Parietal lobe (tissue), 1 donor: ENCODE results near the gene MUC13. TPM values are rescaled to one million over a fixed set of nuclear protein-coding genes. Genes with fewer than 3 reads are reported as not detected.

Source experiments
- total RNA-seq: library from RNA; depleted of rRNA; stranded (reverse); fragments of >200 nt; gene quantifications from one replicate; pipeline ENCODE4 v1.2.3, GENCODE V29; 2014

MUC13 gene
- total RNA-seq, result not detected

DNA sequence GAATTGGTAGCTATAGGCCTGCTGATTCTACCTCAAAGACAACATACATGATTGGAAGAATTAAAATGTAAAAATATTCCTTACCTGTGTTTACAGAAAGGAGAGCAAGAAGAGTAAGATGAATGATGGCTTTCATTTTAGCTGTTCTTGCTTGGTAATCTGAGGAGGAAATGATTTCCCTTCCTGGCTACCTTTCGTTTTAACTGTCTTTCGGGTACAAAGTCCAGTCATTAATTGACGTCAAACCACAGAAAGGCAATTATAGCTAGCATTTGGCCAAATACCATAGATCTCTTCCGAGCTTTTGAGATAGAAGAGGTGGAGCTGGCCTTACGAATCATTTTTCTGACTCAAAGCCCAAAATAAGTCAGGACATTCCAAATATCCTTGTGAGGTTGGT, at the start of gene MUC13:
TSS of gene MUC13 (minus strand) at position 175 of the 400 bp plus-strand sequence. CDS start at position 136, 39 bp downstream.

GRCh38 chr3:124887177-124887931, 47.2 kb downstream of the MUC13 start, which contains the start of gene ITGB5:
TSS of gene ITGB5 (minus strand) at chr3:124887365. CDS start at chr3:124887000, 365 bp downstream.

Other genes with a start within 250 kb of the MUC13 start
- gene UMPS, start 204.3 kb downstream of the MUC13 start, total RNA-seq, result 40.4 TPM
- gene ITGB5, start 47.4 kb downstream of the MUC13 start, total RNA-seq, result 19.7 TPM
- gene HEG1, start 121.2 kb upstream of the MUC13 start, total RNA-seq, result 20.0 TPM